Measurements from ENCODE around the gene METTL18. TPM values are rescaled to one million over a fixed set of nuclear protein-coding genes. Genes with fewer than 3 reads are reported as not detected.

Gene METTL18
- total and polyA plus RNA-seq, 2 of the 13 experiments (the other 11 are each of a cell fraction or from before 2014, with no cell fraction given): 2.7 to 6.7 TPM

GRCh38 chr1:169746550-169746949 lies 48.2 kb downstream of the METTL18 start (continued):
- TF ChIP-seq GRHL1 (CRISPR knock-in tag; conservative IDR thresholded peaks at IDR 0.05): no peak
- TF ChIP-seq PCBP2 (optimal IDR thresholded peaks at IDR 0.05; ENCODE audit: low read depth, low read length, poor library complexity, severe bottlenecking): no peak
- no peak for TF ChIP-seq ZNF83 (CRISPR knock-in tag; IDR thresholded peaks at IDR 0.05; ENCODE audit: borderline replicate concordance)
- TF ChIP-seq GATAD1 (CRISPR knock-in tag; IDR thresholded peaks at IDR 0.05): no peak
- no peak for TF ChIP-seq AFF4 (CRISPR knock-in tag; IDR thresholded peaks at IDR 0.05)
- no peak for TF ChIP-seq SAP130 (CRISPR knock-in tag; IDR thresholded peaks at IDR 0.05; ENCODE audit: low read depth)
